Lower leg skin (tissue), 4 donors: ENCODE measurements around the gene GATA6. TPM values are rescaled to one million over a fixed set of nuclear protein-coding genes. Genes with fewer than 3 reads are reported as not detected.

Experiments used
- DNase-seq, 2 donors: peaks; one replicate each; pipeline ENCODE4 v3.0.0-alpha.2; 2019; ENCODE audit warnings: low spot score in 2 of 2
- H3K4me3 ChIP-seq: fragments of 200-600 bp; sonication (generic); 2 replicates; pipeline ENCODE4 v1.5.1; 2017; ENCODE audit warnings: mild to moderate bottlenecking, low read depth; ENCODE audit not compliant: poor library complexity, severe bottlenecking
- POLR2A ChIP-seq, 2 donors: fragments of 450-650 bp; IDR thresholded peaks; one replicate each; pipeline ENCODE4 v1.6.1; 2016 to 2017; ENCODE audit warnings: antibody characterized with exemption in 2 of 2, mild to moderate bottlenecking in 1 of 2, moderate library complexity in 1 of 2
- WGBS, 2 donors: methylation state at CpG; one replicate each; pipeline ENCODE4 v1.1.5; 2018; 5-methylcytosine and 5-hydroxymethylcytosine counted together
- intact Hi-C: fragments of 100-400 bp; cut with DNase I; formaldehyde crosslinking; loops from one replicate; pipeline ENCODE4 v1.15.0; 2023; ENCODE audit warnings: low total_unique reads
- total RNA-seq, 4 donors: library from RNA; depleted of rRNA; stranded (reverse); fragments of >200 nt; gene quantifications; one replicate each; pipeline ENCODE4 v1.1.0, GENCODE V29; 2016
- TF ChIP-seq, protein P1 (sequence below), 3 donors: fragments of 450-650 bp; IDR thresholded peaks; one replicate each; pipeline ENCODE4 v1.5.1; 2016; ENCODE audit warnings: antibody characterized with exemption in 3 of 3, mild to moderate bottlenecking in 3 of 3, moderate library complexity in 2 of 3

GATA6 gene
- total RNA-seq, 4 donors from 2014 or later, result 0.65 to 6.7 (median 5.1) TPM

DNA sequence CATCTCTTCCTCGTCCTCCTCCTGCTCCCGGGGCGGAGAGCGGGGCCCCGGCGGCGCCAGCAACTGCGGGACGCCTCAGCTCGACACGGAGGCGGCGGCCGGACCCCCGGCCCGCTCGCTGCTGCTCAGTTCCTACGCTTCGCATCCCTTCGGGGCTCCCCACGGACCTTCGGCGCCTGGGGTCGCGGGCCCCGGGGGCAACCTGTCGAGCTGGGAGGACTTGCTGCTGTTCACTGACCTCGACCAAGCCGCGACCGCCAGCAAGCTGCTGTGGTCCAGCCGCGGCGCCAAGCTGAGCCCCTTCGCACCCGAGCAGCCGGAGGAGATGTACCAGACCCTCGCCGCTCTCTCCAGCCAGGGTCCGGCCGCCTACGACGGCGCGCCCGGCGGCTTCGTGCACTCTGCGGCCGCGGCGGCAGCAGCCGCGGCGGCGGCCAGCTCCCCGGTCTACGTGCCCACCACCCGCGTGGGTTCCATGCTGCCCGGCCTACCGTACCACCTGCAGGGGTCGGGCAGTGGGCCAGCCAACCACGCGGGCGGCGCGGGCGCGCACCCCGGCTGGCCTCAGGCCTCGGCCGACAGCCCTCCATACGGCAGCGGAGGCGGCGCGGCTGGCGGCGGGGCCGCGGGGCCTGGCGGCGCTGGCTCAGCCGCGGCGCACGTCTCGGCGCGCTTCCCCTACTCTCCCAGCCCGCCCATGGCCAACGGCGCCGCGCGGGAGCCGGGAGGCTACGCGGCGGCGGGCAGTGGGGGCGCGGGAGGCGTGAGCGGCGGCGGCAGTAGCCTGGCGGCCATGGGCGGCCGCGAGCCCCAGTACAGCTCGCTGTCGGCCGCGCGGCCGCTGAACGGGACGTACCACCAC is 2.1 kb downstream of the GATA6 start:
- peak overlapping the region; percentile 62 for H3K4me3 ChIP-seq
- peak in 1 of 2 donors; percentile 83 for DNase-seq
- 7 to 13% methylated on average over 21 to 27 of the region's 120 CpGs for WGBS, 2 donors
- no peak for TF ChIP-seq POLR2A (IDR thresholded peaks at IDR 0.05)
- TF ChIP-seq, protein P1, sequence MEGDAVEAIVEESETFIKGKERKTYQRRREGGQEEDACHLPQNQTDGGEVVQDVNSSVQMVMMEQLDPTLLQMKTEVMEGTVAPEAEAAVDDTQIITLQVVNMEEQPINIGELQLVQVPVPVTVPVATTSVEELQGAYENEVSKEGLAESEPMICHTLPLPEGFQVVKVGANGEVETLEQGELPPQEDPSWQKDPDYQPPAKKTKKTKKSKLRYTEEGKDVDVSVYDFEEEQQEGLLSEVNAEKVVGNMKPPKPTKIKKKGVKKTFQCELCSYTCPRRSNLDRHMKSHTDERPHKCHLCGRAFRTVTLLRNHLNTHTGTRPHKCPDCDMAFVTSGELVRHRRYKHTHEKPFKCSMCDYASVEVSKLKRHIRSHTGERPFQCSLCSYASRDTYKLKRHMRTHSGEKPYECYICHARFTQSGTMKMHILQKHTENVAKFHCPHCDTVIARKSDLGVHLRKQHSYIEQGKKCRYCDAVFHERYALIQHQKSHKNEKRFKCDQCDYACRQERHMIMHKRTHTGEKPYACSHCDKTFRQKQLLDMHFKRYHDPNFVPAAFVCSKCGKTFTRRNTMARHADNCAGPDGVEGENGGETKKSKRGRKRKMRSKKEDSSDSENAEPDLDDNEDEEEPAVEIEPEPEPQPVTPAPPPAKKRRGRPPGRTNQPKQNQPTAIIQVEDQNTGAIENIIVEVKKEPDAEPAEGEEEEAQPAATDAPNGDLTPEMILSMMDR (IDR thresholded peaks at IDR 0.05), result no peak
- intact Hi-C loops, result no loop called here

- no peak for DNase-seq
- H3K4me3 ChIP-seq, result no peak overlapping the region
- TF ChIP-seq, protein P1 (IDR thresholded peaks at IDR 0.05), result no peak
- no peak for TF ChIP-seq POLR2A (IDR thresholded peaks at IDR 0.05)
- 35 to 42% methylated on average over 18 to 29 of the region's 34 CpGs for WGBS, 2 donors
- intact Hi-C loops, result no loop called here
These were observed 2.8 kb downstream of the GATA6 start for GRCh38 chr18:22172120-22172582.

GRCh38 chr18:22172594-22173049 is 3.2 kb downstream of the GATA6 start:
- 79 to 83% methylated on average over 7 of the region's 7 CpGs for WGBS, 2 donors
- no peak for DNase-seq
- no peak for TF ChIP-seq POLR2A (IDR thresholded peaks at IDR 0.05)
- TF ChIP-seq, protein P1 (IDR thresholded peaks at IDR 0.05), result no peak
- intact Hi-C loops, result no loop called here
- H3K4me3 ChIP-seq, result no peak overlapping the region

DNA sequence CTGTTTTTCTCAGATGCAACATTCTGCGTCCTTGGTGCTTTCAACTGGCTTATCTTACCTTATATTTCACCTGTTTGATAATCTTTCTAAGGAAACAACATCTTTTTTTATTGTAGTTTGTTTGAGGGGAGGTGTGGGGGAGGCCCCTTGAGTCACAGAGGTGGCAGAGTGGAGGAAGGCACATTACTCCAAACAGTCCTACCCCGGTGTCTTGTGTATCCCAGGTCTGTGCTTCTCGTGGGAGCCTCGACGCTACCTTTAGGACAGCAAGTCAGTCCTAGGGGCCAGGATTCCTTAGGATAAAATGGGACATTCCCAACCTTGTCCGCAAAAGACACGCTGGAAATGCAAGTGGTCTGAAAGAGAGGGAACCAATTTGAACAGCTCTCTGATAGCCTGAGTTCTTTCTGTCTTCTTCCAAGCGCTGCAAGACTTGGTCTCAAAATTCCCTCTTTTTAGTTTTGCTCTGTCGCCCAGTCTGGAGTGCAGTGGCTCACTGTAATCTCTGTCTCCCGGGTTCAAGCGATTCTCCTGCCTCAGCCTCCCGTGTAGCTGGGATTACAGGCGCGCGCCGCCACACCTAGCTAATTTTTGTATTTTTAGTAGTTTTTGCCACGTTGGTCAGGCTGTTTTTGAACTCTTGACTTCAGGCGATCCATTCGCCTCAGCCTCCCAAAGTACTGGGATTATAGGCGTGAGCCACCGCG is 4.0 kb downstream of the GATA6 start:
- no peak overlapping the region for H3K4me3 ChIP-seq
- no peak for DNase-seq
- WGBS, 2 donors, result 56 to 60% methylated on average over 22 of the region's 22 CpGs
- TF ChIP-seq, protein P1 (IDR thresholded peaks at IDR 0.05), result no peak
- no peak for TF ChIP-seq POLR2A (IDR thresholded peaks at IDR 0.05)
- intact Hi-C loops, result no loop called here

DNA sequence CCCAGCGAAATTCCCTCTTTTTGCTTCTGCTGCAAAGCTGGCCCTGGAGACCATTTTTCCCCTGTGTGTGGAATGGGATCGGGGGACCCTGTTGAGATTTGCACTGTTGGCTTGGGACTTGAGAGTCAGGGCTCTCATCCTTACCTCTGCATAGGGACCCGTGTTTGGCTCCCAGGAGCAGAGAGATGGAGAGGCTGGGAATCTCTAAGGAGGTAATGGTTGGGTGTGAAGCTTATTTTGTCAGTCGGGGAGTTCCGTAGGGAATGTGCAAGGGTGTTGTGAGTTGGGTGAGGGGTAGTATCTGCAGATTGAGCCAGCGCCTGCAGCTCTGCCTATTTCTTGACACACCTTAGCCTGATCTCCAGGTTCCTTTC is 4.5 kb downstream of the GATA6 start:
- 53 to 68% methylated on average over 6 of the region's 6 CpGs for WGBS, 2 donors
- H3K4me3 ChIP-seq, result no peak overlapping the region
- intact Hi-C loops, result no loop called here
- TF ChIP-seq, protein P1 (IDR thresholded peaks at IDR 0.05), result no peak
- TF ChIP-seq POLR2A (IDR thresholded peaks at IDR 0.05), result no peak
- peak in 1 of 2 donors; percentile 69 for DNase-seq
